Fibroblast of lung (primary cell): Measurements from ENCODE around the gene ZMAT5. TPM values are rescaled to one million over a fixed set of nuclear protein-coding genes. Genes with fewer than 3 reads are reported as not detected.

ENCODE experiments used
- DNase-seq, 2 donors: peaks; one replicate each; pipeline versions ENCODE4 v3.0.0 to v3.0.0-alpha.2; 2010; ENCODE audit warnings: low read depth in 2 of 2
- H2AFZ ChIP-seq: 2 replicates; pipeline ENCODE4 v1.5.1; 2012; ENCODE audit warnings: low read length, control low read depth, inconsistent platforms
- H3K27ac ChIP-seq: 2 replicates; pipeline ENCODE4 v1.5.1; 2011; ENCODE audit warnings: low read length, control low read depth; ENCODE audit not compliant: insufficient read depth
- H3K27me3 ChIP-seq: 2 replicates; pipeline ENCODE4 v1.5.1; 2011; ENCODE audit warnings: mild to moderate bottlenecking, low read length; ENCODE audit not compliant: control insufficient read depth, insufficient read depth
- H3K36me3 ChIP-seq: 2 replicates; pipeline ENCODE4 v1.5.1; 2011; ENCODE audit warnings: low read length; ENCODE audit not compliant: control insufficient read depth, insufficient read depth
- H3K4me1 ChIP-seq: 2 replicates; pipeline ENCODE4 v1.5.1; 2011; ENCODE audit warnings: low read length; ENCODE audit not compliant: control insufficient read depth, insufficient read depth; ENCODE audit errors: extremely low read depth
- H3K4me2 ChIP-seq: 2 replicates; pipeline ENCODE4 v1.5.1; 2011; ENCODE audit warnings: low read length, control low read depth; ENCODE audit not compliant: insufficient read depth; ENCODE audit errors: extremely low read depth
- H3K4me3 ChIP-seq, 4 experiments: fragments of 200-600 bp in 1 of 4; sonication (generic) in 1 of 4; replicated peaks in 1 of 4; 2 replicates each; pipeline ENCODE4 v1.5.1; 2011 to 2016; ENCODE audit warnings: low read length in 4 of 4, low read depth in 3 of 4, mild to moderate bottlenecking in 3 of 4, control low read depth in 2 of 4, inconsistent platforms in 1 of 4, mixed read lengths in 1 of 4; ENCODE audit not compliant: insufficient read depth in 1 of 4; ENCODE audit errors: control extremely low read depth in 1 of 4
- H3K79me2 ChIP-seq: 2 replicates; pipeline ENCODE4 v1.5.1; 2012; ENCODE audit warnings: mild to moderate bottlenecking, low read length, inconsistent platforms; ENCODE audit not compliant: control insufficient read depth, insufficient read depth
- H3K9ac ChIP-seq: 2 replicates; pipeline ENCODE4 v1.5.1; 2011; ENCODE audit warnings: mild to moderate bottlenecking, low read length, control low read depth; ENCODE audit not compliant: insufficient read depth
- H3K9me3 ChIP-seq: 2 replicates; pipeline ENCODE4 v1.5.1; 2012; ENCODE audit warnings: low read depth, low read length; ENCODE audit not compliant: control insufficient read depth, insufficient read depth
- H4K20me1 ChIP-seq: 2 replicates; pipeline ENCODE4 v1.5.1; 2011; ENCODE audit warnings: low read length; ENCODE audit not compliant: control insufficient read depth, insufficient read depth; ENCODE audit errors: extremely low read depth
- EZH2 ChIP-seq: IDR thresholded peaks from 2 replicates; pipeline ENCODE4 v1.5.1; 2012; ENCODE audit warnings: low read length, control low read depth, mild to moderate bottlenecking; ENCODE audit errors: missing control alignments
- polyA plus RNA-seq, 2 donors: library from polyadenylated mRNA; depleted of rRNA in 1 of 2; stranded (reverse) in 1 of 2; unstranded in 1 of 2; fragments of >200 nt; gene quantifications; 2 replicates each; pipeline ENCODE4 v1.2.1, GENCODE V29; 2011 to 2012; ENCODE audit warnings: missing spikeins in 1 of 2
- total RNA-seq: library from RNA; depleted of rRNA; stranded (reverse); fragments of >200 nt; gene quantifications from 2 replicates; pipeline ENCODE4 v1.2.1, GENCODE V29; 2014
- TF ChIP-seq, protein P1 (sequence below), 2 donors: IDR thresholded peaks in 1 of 2; conservative IDR thresholded peaks in 1 of 2; 1 replicate in 1 of 2; 2 replicates in 1 of 2; pipeline ENCODE4 v1.5.1; 2011 to 2012; ENCODE audit warnings: low read length in 2 of 2, control low read depth in 1 of 2, inconsistent platforms in 1 of 2, low read depth in 1 of 2, mild to moderate bottlenecking in 1 of 2

ZMAT5 gene
- total and polyA plus RNA-seq, 2 donors (not counting 1 experiment from before 2014, with no cell fraction given) = 13.4 to 21.6 TPM

DNA sequence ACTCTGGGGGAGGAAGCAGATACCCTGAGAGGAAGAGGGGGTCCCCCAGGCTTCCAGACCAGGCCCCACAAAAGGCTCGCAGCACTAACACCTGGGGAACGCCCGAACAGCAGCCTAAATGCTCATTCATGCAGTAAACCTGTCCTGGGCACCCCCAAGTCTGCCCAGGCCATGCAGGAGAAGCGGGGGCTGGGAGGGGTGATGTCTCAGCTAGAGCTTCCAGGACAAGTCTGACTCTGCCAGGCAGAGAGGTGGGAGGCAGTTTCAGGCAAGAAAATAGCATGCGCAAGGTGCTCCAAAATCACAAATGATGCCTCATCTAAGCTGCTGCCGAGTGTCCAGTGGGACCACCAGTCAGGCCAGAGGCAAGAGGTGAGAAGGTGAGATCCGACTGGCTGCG lies 32.4 kb downstream of the ZMAT5 start:
- Histone ChIP-seq H3K4me2 (no peak overlapping the region), H3K9ac (no peak overlapping the region), H3K4me3 (no peak overlapping the region), H3K9me3 (no peaks in the 10 kb centered on the region), H3K27ac (no peak overlapping the region), H3K27me3 (no peaks in the 10 kb centered on the region), H2AFZ (no peak overlapping the region), H4K20me1 (no peaks in the 10 kb centered on the region), H3K4me1 (no peaks in the 10 kb centered on the region), H3K36me3 (no peaks in the 10 kb centered on the region), H3K79me2 (no peaks in the 10 kb centered on the region)
- no peak for TF ChIP-seq EZH2
- TF ChIP-seq, protein P1, sequence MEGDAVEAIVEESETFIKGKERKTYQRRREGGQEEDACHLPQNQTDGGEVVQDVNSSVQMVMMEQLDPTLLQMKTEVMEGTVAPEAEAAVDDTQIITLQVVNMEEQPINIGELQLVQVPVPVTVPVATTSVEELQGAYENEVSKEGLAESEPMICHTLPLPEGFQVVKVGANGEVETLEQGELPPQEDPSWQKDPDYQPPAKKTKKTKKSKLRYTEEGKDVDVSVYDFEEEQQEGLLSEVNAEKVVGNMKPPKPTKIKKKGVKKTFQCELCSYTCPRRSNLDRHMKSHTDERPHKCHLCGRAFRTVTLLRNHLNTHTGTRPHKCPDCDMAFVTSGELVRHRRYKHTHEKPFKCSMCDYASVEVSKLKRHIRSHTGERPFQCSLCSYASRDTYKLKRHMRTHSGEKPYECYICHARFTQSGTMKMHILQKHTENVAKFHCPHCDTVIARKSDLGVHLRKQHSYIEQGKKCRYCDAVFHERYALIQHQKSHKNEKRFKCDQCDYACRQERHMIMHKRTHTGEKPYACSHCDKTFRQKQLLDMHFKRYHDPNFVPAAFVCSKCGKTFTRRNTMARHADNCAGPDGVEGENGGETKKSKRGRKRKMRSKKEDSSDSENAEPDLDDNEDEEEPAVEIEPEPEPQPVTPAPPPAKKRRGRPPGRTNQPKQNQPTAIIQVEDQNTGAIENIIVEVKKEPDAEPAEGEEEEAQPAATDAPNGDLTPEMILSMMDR (conservative IDR thresholded peaks at IDR 0.05 in 1 of 2, IDR thresholded peaks at IDR 0.05 in 1 of 2; ENCODE audit: low read depth in 1 of 2, low read length in 2 of 2) = no peak
- DNase-seq = no peak

DNA sequence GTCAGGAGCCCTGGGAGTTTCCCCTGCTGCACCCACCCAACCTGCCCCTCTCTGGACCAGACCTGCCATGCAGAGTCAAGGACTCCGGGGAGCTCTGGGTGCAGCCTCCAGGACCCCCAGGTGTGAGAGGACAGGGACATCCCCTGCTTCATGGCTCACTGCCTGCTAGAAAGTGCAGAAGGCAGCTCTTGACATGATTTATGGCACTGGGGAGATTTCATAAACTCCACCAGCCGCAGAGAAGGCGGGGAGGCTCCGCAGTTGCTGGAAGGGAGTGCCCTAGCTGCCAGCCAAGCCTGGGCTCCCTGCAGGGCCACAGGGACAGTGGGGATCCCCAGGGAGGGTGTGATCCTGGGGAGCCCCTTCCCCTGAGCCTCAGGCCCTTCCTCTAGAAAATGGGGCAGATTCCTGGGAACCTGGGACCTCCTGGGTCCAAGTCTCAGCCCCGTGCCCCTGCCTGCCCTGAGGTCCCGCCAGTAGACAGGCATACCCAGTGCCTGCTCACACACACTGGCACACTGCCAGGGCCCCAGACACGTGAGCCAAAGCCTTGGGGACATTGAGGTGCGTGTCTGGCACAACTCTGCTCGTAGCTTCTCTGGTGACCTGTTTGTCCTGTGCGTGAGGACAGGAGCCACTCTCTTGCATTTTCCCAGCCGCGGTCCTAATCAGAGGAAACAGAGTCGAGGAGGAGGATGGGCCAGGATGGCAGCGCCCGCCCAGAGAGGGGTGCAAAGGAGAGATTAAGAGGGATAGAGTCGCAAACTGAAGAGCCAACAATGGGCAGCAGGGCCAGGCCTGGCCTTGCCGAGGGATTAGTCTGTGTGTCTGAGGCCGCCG lies 33.2 kb downstream of the ZMAT5 start:
- Histone ChIP-seq H4K20me1 (no peaks in the 10 kb centered on the region), H3K27me3 (no peaks in the 10 kb centered on the region), H3K27ac (no peak overlapping the region), H2AFZ (no peak overlapping the region), H3K4me3 (no peak overlapping the region), H3K79me2 (no peaks in the 10 kb centered on the region), H3K36me3 (no peaks in the 10 kb centered on the region), H3K9ac (no peak overlapping the region), H3K4me1 (no peaks in the 10 kb centered on the region), H3K9me3 (no peaks in the 10 kb centered on the region), H3K4me2 (no peak overlapping the region)
- TF ChIP-seq, protein P1 (conservative IDR thresholded peaks at IDR 0.05 in 1 of 2, IDR thresholded peaks at IDR 0.05 in 1 of 2; ENCODE audit: low read depth in 1 of 2, low read length in 2 of 2) = no peak
- no peak for TF ChIP-seq EZH2
- DNase-seq = peak in 1 of 2 donors; percentile 8

DNA sequence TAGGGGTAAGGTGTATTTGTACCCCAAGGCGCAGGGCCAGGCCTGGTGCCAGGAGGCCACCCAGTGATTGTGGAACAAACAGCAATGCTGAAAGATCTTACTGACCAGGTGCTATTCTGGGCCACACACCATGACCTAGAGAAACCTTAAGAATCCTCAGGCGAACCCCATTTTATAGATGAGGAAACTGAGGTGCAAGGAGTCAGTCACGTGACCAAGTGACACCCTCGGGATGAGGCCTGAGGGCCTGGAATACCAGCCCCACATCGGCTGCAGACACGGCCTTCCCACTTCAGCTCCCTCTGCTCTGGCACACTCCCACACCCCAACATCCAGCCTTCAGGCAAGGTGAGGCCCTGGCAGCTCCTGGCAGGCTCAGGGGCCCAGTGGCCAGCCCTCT lies 33.9 kb downstream of the ZMAT5 start:
- H2AFZ ChIP-seq = no peak overlapping the region
- no peaks in the 10 kb centered on the region for H4K20me1 ChIP-seq
- H3K36me3 ChIP-seq = no peaks in the 10 kb centered on the region
- H3K27ac ChIP-seq = no peak overlapping the region
- no peaks in the 10 kb centered on the region for H3K9me3 ChIP-seq
- no peak overlapping the region for H3K4me3 ChIP-seq
- no peaks in the 10 kb centered on the region for H3K27me3 ChIP-seq
- TF ChIP-seq EZH2 = no peak
- TF ChIP-seq, protein P1 (conservative IDR thresholded peaks at IDR 0.05 in 1 of 2, IDR thresholded peaks at IDR 0.05 in 1 of 2; ENCODE audit: low read depth in 1 of 2, low read length in 2 of 2) = no peak
- H3K79me2 ChIP-seq = no peaks in the 10 kb centered on the region
- H3K4me1 ChIP-seq = no peaks in the 10 kb centered on the region
- H3K4me2 ChIP-seq = no peak overlapping the region
- DNase-seq = no peak
- H3K9ac ChIP-seq = no peak overlapping the region
